H1 (cell line): ENCODE measurements around the gene CACNG7.

ENCODE experiments used
- EGR1 ChIP-seq: IDR thresholded peaks from 2 replicates; pipeline ENCODE4 v1.6.1; 2011; ENCODE audit warnings: low read depth, low read length, borderline replicate concordance
- TF ChIP-seq, protein P1 (sequence below), 3 experiments: IDR thresholded peaks; 1 replicate in 2 of 3; 2 replicates in 1 of 3; pipeline versions ENCODE4 v1.5.1 to v1.6.1; 2011; ENCODE audit warnings: low read length in 3 of 3, mild to moderate bottlenecking in 3 of 3, inconsistent platforms in 2 of 3, low read depth in 1 of 3, moderate library complexity in 1 of 3; ENCODE audit not compliant: insufficient read depth in 1 of 3; ENCODE audit errors: control extremely low read depth in 1 of 3

DNA sequence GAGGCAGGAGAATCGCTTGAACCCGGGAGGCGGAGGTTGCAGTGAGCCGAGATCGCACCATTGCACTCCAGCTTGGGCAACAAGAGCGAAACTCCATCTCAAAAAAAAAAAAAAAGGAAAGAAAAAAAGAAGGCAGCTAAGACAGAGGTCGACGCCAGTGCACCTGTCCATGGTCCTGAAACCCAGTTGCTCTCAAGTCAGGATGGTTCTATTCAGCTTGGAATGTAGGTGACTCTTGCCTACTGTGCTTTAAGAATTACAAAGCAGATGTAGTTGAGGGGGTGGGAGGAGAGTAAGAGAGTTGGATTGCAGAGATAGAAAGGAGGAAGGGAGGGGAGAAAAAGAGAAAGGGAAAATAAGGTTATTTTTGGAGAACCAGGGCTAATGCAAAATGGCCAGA, 18.7 kb downstream of the CACNG7 start:
- TF ChIP-seq, protein P1, sequence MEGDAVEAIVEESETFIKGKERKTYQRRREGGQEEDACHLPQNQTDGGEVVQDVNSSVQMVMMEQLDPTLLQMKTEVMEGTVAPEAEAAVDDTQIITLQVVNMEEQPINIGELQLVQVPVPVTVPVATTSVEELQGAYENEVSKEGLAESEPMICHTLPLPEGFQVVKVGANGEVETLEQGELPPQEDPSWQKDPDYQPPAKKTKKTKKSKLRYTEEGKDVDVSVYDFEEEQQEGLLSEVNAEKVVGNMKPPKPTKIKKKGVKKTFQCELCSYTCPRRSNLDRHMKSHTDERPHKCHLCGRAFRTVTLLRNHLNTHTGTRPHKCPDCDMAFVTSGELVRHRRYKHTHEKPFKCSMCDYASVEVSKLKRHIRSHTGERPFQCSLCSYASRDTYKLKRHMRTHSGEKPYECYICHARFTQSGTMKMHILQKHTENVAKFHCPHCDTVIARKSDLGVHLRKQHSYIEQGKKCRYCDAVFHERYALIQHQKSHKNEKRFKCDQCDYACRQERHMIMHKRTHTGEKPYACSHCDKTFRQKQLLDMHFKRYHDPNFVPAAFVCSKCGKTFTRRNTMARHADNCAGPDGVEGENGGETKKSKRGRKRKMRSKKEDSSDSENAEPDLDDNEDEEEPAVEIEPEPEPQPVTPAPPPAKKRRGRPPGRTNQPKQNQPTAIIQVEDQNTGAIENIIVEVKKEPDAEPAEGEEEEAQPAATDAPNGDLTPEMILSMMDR (IDR thresholded peaks at IDR 0.05; ENCODE audit: control extremely low read depth in 1 of 3, insufficient read depth in 1 of 3, low read depth in 1 of 3, low read length in 3 of 3) = no peak
- TF ChIP-seq EGR1 = peak; percentile 54; the same call in 1 of the 2 replicates
